Measurements from ENCODE around the gene EPS15.

GRCh38 chr1:51351907-51352306, 167.2 kb downstream of the EPS15 start:
- no peak for TF ChIP-seq POLR2A (IDR thresholded peaks at IDR 0.05; ENCODE audit: low read length)
- no peak for TF ChIP-seq GATA1 (IDR thresholded peaks at IDR 0.05; ENCODE audit: low read depth, low read length)
